NCI-H1930 (cell line): ENCODE measurements around the gene TAF11L9.
"Not testable (repeated sequence)": the region's sequence is repeated elsewhere in the genome, so short reads cannot be mapped to it uniquely, and the experiment has no call there.

ENCODE experiments used
- DNase-seq, 2 experiments: peaks; one replicate each; lab custom pipeline; 2025; lab: John Stamatoyannopoulos, UW

Gene TAF11L9

DNA sequence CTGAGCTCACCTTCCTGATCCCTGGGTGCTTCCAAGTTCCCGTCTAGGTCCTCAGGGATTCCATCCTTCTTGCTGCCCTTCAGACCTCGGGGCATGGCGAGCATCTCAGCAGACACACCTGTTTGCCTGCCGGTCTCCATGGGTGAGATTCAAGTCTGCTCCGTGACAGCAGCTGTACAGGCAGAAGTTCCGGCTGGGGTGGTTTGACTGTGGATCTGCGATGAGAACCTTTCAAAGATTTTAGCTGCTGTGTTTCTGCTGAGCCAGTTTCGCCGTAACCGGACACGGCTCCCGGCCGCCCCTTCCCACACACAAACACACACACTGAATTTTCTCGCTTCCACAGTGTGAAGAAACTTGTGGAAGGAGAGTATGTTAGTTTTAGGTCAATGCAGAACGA, at the start of gene TAF11L9:
TAF11L9 (minus strand) TSS at position 140 of the 400 bp plus-strand sequence.
- DNase-seq: not testable (repeated sequence)

DNA sequence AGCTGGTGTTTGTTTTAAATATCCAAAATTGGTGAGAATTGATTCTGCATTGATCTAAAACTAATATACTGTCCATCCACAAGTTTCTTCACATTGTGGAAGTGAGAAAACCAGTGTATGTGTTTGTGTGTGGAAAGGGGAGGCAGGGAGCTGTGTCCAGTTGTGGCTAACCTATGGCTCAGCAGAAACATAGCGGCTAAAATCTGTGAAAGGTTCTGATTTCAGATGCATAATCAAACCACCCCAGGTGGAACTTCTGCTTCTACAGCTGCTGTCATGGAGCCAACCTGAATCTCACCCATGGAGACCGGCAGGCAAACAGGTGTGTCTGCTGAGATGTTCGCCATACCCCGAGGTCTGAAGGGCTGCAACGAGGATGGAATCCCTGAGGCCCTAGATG, 40.0 kb upstream of the TAF11L9 start, which contains the start of gene TAF11L14:
TAF11L14 (plus strand) TSS at position 301 of the 400 bp plus-strand sequence.
- DNase-seq: no peak

DNA sequence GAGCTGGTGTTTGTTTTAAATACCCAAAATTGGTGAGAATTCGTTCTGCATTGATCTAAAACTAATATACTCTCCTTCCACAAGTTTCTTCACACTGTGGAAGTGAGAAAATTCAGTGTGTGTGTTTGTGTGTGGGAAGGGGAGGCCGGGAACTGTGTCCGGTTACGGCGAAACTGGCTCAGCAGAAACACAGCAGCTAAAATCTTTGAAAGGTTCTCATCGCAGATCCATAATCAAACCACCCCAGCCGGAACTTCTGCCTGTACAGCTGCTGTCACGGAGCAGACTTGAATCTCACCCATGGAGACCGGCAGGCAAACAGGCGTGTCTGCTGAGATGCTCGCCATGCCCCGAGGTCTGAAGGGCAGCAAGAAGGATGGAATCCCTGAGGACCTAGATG, 37.6 kb upstream of the TAF11L9 start, which contains the start of gene TAF11L13:
TAF11L13 (plus strand) TSS at position 301 of the 400 bp plus-strand sequence.
- not testable (repeated sequence) for DNase-seq

DNA sequence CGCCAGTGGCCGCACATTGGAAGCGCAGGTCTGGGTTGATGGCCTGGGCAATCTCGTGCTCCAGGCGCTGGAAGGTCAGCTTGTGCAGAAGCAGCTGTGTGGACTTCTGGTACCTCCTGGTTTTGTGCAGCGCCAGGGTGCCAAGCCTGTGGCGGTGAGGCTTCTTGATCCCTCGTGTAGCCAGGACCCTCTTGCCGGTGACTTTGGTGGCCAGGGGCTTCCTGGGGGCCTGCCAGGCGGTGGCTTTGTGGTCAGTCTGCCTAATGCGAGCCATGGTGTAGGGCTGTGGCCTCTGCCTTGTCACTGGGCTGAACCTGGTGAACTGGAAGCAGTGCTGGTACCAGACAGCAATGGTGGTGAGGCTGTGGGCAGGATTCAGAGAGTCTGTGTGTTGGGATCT, 31.5 kb upstream of the TAF11L9 start:
- DNase-seq: no peak

DNA sequence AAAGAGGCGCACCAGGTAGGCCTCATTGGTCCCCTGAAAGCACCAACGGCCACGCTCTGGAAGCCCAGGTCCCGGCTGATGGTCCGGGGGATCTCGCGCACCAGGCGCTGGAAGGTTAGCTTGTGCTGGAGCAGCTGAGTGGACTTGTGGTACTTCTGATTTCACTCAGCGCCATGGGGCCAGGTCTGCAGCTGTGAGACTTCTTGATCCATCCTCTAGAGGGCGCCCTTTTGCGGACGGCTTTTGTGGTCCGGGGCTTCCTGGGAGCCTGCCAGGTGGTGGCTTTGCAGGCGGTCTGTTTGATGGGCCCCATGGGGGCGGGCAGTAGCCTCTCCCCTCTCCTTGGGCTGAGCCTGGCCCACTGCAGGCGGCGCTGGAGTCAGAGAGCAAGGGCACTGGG, 26.4 kb upstream of the TAF11L9 start:
- DNase-seq: peak; percentile 18 to 60

DNA sequence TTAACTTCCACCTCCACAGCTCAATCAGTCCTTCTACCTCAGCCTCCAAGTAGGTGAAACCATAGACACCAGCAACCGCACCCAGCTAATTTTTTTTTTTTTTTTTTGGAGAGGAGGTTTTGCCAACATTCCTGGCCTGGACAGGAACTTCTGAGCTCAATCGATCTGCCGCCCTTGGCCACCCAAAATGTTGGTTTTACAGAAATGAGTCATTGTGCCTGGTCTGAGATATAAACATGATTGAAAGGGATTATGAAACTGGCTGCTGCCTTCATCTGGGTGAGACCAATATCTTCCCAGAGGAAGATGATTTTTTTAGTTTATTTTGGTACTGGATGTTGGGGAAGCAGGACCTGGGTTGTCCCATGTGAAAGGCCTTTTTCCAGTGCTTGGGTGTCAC, 25.2 kb upstream of the TAF11L9 start:
- no peak for DNase-seq

DNA sequence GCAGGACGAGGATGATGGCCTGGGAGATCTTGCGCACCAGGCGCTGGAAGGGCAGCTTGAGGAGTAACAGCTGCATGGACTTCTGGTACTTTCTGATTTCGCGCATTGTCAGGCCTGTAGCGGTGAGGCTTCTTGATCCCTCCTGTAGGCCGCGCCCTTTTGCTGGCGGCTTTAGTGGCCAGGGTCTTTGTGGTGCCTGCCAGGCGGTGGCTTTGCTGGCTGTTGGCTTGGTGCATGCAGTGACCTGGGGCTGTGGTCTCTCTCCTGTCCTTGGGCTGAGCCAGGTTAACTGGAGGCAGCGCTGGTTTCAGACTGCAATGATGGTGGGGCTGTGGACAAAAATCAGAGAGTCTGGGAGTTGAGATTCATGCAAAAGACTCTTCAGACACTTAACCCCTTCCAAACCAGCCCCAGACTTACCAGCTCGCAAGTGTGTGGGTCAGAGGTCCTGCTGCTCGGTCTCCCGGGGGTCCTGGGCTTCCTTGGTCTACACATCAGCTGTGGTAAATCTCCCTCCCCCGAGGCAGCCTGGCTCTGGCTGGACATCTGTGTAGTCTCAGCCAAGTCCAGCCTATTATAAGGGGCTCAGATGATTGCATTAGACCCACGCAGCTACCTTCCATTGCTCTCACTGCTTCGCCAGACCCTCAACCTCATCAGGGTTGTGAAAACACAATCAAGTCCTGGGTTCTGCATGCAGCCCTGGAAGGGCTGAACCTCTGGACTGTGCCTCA, 20.8 kb upstream of the TAF11L9 start:
- DNase-seq: no peak

DNA sequence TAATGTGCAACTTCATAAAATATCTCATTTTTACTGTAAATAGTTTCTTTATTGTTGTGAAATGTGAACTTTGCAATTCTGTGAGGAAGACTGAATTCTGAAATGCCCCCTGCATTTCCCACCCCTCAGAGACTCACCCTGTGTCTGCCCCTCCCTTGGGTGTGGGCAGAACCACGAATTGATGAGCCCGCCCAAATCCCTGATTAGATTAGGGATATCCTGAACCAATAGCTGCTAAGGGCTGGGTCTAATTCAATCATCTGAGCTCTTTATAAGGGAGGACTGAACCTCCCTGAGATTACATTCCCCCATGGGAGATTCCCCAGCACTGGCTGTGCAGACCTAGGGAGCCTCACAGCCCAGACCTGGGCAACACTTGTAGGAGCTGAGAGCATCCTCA, 15.9 kb upstream of the TAF11L9 start, which contains the start of gene TAF11L12:
TAF11L12 (plus strand) TSS at position 301 of the 400 bp plus-strand sequence.
- DNase-seq: not testable (repeated sequence)

DNA sequence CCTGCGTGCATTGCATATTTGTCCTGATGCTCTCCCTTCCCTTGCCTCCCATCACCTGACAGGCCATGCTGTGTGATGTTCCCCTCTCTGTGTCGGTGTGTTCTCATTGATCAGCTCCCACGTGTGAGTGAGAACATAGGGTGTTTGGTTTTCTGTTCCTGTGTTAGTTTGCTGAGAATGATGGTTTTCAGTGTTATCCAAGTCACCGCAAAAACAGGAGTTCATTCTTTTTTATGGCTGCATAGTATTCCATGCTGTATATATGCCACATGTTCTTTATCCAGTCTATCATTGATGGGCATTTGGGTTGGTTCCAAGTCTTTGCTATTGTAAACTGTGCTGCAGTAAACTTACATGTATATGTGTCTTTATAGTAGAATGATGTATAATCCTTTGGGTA, 13.3 kb upstream of the TAF11L9 start:
- DNase-seq: not testable (repeated sequence)

DNA sequence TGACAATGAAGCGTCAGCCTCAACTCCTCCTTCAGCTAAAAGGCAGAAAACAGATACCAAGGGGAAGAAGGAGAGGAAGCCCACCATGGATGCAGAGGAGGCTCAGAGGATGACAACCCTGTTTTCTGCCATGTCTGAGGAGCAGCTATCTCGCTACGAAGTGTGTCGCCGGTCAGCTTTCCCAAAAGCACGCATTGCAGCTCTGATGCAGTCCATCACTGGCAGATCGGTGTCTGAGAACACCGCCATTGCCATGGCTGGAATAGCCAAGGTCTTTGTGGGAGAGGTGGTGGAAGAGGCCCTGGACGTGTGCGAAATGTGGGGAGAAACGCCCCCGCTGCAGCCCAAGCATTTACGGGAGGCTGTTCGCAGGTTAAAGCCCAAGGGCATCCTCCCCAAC, 10.8 kb upstream of the TAF11L9 start:
- DNase-seq: no peak

DNA sequence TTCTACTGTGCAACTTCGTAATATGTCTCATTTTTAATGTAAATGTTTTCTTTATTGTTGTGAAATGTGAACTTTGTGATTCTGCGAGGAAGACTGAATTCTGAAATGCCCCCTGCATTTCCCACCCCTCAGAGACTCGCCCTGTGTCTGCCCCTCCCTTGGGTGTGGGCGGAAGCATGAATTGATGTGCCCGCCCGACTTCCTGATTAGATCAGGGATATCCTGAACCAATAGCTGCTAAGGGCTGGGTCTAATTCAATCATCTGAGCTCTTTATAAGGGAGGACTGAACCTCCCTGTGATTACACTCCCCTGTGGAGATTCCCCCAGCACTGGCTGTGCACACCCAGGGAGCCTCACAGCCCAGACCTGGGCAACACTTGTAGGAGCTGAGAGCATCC, 9.7 kb upstream of the TAF11L9 start, which contains the start of gene TAF11L11:
TAF11L11 (plus strand) TSS at position 304 of the 400 bp plus-strand sequence.
- DNase-seq: not testable (repeated sequence)

DNA sequence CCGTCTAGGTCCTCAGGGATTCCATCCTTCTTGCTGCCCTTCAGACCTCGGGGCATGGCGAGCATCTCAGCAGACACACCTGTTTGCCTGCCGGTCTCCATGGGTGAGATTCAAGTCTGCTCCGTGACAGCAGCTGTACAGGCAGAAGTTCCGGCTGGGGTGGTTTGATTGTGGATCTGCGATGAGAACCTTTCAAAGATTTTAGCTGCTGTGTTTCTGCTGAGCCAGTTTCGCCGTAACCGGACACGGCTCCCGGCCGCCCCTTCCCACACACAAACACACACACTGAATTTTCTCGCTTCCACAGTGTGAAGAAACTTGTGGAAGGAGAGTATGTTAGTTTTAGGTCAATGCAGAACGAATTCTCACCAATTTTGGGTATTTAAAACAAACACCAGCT, 3.5 kb upstream of the TAF11L9 start, which contains the start of gene TAF11L10:
TAF11L10 (minus strand) TSS at position 101 of the 400 bp plus-strand sequence.
- DNase-seq: not testable (repeated sequence)

DNA sequence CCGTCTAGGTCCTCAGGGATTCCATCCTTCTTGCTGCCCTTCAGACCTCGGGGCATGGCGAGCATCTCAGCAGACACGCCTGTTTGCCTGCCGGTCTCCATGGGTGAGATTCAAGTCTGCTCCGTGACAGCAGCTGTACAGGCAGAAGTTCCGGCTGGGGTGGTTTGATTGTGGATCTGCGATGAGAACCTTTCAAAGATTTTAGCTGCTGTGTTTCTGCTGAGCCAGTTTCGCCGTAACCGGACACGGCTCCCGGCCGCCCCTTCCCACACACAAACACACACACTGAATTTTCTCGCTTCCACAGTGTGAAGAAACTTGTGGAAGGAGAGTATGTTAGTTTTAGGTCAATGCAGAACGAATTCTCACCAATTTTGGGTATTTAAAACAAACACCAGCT, 3.3 kb downstream of the TAF11L9 start, which contains the start of gene TAF11L8:
TAF11L8 (minus strand) TSS at position 101 of the 400 bp plus-strand sequence.
- DNase-seq: not testable (repeated sequence)

DNA sequence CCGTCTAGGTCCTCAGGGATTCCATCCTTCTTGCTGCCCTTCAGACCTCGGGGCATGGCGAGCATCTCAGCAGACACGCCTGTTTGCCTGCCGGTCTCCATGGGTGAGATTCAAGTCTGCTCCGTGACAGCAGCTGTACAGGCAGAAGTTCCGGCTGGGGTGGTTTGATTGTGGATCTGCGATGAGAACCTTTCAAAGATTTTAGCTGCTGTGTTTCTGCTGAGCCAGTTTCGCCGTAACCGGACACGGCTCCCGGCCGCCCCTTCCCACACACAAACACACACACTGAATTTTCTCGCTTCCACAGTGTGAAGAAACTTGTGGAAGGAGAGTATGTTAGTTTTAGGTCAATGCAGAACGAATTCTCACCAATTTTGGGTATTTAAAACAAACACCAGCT, 8.5 kb downstream of the TAF11L9 start, which contains the start of gene TAF11L7:
TAF11L7 (minus strand) TSS at position 101 of the 400 bp plus-strand sequence.
- not testable (repeated sequence) for DNase-seq
